HG03060 (cell line): ENCODE results near the gene PCED1A.

Source experiments
- ATAC-seq: cut with Tn5 transposase; IDR thresholded peaks from one replicate; pipeline ENCODE4 v1.9.1; 2021; ENCODE audit warnings: low read depth, moderate number of reproducible peaks; ENCODE audit not compliant: unreplicated experiment

PCED1A gene

DNA sequence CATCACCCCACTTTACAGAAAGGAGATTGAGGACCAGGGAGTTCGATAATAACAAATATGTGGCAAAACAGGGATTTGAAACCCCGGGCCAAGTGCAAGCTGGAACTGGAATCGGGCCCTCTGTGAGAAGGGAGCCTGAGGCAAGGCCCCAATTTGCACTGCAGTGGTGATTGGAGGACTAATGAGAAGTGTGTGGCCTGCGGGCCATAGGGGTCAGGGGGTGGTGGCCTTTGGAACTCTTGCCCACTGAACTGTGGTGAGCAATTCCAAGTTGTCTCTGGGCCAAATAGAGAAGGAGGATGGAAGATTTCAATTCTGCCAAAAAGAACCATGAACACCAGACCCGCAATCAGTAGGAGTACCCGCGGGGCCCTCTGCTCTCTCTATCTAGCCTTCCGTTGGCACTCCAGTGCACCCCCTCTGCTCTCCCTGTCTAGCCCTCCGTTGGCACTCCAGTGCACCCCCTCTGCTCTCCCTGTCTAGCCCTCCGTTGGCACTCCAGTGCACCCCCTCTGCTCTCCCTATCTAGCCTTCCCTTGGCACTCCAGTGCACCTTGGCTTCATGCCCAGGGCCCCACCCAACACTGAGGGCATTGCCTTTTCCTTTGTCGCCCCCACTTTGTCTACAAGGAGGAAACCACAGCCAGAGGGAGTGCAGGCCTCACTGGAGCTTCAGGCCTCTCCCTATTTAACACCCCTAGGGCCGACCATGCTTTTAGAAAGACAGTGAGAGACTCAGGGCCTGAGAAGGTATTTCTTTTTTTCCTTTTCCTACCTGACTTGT lies 26.8 kb upstream of the PCED1A start:
- ATAC-seq: no peak

GRCh38 chr20:2866236-2866635 lies 25.8 kb upstream of the PCED1A start:
- no peak for ATAC-seq

DNA sequence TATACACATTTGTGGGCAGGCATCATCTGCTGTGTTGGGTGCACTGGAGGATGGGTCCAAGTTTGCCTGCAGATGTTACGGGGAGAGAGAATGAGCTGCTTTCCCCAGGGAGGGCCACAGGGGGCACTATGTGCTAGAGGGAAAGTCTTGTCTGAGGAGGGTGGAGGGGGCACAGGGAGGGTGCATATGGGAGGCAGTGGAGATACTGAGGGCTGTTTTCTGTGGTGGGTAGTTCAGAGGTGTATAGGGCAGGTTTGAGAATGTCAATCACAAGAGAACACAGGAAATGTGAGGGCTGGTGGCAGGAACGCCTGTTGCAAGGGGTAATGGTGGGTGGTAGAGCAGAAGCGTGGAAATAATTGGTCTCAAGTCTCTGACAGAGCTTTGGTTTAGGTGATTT lies 25.2 kb upstream of the PCED1A start:
- no peak for ATAC-seq

DNA sequence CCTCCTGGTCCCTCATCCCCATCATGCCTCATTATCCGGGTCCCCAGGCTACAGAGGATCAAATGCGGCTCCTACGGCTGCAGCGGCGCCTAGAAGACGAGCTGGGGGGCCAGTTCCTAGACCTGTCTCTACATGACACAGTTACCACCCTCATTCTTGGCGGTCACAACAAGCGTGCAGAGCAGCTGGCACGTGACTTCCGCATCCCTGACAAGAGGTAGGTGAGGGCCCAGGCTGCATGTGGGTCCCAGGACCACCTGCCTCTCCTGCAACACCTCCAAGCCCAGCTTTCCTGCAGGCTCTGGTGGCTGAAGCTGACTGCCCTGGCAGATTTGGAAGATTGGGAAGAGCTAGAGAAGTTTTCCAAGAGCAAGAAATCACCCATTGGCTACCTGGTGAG lies 24.6 kb upstream of the PCED1A start:
- ATAC-seq: no peak

DNA sequence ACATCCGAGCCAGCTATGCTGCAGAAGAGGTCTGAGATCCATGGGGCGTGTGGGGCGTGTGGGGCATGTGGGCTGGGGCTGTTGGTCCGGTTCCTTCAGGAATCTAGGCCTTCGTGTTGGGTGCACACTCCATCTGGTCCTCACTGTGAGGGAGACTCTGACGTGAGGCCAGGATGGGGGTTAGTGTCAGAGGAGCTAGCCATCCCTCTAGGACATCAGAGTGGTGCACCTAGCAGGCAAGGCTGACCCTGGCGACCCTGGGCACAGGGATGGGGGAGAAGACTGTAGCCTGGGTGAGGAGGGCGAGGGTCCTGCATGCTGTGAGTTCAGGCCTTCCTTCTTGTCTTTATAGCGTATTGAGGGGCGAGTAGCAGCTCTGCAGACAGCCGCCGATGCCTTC lies 24.2 kb upstream of the PCED1A start:
- no peak for ATAC-seq

DNA sequence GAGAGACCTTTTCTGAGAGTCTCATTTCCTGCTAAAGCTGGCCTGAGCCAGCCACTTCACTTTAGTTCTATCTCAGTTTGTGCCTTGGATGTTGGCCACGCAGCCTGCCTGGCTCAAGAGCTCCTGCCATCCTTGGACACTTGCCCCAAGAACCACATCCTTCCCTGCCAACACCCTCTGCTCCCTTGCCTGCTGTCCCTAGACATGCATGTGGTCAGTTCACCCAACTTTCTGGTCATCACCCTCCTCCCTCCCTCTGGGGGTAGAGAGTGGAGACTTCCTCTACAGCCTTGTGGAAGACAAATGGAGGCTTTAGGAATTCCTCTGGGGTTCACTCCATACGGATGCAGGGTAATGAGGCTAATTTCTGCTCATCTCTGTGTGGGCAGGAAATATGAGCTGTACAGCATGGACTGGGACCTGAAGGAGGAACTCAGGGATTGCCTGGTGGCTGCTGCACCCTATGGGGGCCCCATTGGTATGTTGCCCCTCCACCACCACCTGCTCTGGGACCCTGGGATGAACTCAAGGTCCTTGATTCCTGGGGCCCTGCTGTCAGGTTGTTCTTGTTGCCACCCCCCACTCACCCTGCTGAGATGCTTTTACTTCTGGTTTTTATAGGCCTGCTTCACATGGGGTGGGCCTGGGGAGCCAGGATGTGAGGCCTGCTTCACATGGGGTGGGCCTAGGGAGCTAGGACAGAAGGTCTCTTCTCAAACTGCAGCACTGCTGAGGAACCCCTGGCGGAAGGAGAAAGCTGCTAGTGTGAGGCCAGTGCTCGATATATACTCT lies 19.1 kb upstream of the PCED1A start:
- ATAC-seq: no peak

DNA sequence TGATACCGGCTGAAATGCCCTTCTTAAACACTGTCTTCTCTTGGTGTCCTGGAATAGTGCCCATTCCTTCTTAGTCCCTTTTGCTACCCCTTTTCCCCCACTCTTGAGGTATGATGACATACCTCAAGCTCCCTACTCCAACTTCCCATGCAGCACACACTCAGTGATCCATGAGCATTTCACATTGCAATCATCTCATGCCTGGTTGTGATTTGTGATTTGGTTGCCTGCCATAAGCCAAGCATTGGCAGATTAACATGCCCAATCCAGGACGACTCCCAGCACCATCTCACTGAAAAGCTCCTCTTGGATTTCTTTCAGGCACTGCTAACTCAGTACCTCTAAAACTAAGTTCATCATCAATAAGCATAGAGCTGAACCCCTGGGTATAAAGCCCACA lies 18.1 kb upstream of the PCED1A start:
- no peak for ATAC-seq

DNA sequence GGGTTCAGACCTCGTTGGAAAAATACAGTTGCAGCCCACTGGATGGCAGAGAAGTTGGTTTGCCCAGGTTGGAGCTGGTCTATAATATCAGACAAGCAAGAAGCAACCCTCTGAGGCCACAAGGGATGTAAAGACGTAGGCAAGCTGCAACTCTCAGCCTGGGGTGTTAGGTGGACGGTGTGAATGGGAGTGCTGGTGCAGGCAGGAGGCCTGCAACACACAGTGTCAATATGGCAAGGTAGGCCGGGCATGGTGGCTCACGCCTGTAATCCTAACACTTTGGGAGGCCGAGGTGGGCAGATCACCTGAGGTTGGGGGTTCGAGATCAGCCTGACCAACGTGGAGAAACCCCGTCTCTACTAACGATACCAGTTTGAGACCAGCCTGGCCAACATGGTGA lies 10.6 kb upstream of the PCED1A start:
- ATAC-seq: no peak

DNA sequence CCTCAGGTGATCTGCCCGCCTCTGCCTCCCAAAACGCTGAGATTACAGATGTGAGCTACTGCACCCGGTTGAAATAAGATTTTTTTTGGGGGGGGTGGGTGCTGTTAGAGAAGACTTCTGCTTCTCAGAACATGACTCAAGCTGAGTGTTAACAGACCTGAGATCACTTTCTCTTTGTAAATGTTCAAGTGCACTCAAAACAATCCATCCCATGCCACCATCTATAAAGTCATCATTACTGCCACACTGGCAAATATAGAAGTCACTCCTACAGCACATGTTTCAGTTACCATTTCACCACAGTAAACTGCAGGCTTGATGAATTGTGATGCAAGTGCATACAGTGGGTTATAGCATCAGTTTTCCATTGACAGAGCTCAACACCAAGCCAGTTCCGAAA lies 9.1 kb upstream of the PCED1A start:
- no peak for ATAC-seq

DNA sequence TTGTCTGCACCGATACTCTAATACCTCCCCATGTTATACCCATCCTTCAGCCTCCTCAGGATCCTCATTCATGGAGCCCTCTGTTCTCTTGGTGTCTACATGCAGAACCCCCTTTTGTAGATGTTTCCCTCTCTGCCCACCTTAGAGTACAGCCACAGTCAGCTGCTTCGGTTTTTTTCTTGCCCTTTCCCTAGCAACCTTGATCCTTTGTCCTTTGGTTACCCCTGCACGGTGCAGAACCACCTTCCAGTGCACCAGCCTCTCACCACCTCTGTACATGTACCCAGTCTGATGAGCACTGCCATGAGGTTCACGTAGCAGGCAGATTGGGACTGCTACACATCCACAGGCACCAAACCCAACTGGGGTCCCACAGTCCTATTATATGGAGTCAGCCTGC lies 7.3 kb upstream of the PCED1A start:
- no peak for ATAC-seq

DNA sequence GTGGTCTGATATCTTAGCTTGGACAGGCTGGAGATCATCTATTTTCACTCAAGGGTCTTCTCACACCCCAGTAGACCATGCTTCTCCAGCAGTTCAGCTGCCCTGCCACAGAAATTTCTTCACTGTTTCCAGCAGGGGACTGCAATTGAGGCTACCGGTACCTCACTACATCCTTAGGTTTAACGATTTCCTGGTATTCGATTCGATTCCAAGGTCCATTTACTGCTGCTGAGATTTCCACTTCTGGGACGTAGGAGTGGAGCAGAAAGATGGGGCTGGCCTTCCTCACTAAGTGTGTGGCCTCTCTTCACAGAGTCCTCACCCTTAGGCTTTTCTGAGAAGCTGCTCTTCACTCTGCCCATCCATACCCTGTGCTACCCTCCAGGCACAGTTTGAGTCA lies 6.2 kb upstream of the PCED1A start:
- ATAC-seq: no peak

DNA sequence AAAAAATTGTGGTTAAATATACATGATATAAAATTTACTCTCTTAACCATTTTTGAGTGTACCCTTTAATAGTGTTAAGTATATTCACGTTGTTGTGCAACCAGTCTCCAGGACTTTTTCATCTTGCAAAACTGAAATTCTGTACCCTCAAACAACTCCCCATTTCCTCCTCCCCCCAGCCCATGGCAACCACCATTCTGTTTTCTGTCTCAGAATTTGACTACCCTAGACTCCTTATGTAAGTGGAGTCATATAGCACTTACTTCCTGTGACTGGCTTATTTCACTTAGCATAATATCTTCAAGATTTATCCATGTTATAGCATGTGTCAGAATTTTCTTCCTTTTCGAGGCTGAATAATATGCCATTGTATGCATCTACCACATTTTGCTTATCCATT lies 5.2 kb upstream of the PCED1A start:
- no peak for ATAC-seq

DNA sequence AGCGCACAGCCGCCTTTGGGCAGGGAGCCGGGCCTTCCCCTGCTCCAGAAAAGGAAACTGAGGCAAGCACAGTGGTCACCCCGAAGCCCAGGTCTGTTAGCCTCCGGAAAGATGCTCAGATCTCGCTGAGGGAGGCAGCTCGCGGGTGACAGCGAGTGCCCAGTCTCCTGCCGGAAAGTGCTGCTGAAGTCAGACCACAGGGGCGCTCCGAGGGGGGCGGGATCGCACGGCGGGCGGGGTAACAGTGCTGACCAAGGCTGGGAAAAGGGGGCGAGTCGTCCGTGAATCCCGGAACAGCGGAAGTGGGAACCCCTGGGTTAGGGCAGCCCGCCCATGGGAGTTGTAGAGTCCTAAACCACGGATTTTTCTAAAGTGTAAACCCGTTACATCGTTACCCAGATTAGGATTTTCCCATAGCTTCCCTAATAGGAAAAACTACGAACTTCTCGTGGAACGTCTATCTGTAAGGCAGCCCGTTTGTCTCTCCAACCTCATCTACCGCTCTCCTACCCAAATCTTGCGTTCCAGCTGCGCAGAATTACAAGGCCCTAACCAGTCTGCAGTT lies 594 bp upstream of the PCED1A start:
- ATAC-seq: no peak

DNA sequence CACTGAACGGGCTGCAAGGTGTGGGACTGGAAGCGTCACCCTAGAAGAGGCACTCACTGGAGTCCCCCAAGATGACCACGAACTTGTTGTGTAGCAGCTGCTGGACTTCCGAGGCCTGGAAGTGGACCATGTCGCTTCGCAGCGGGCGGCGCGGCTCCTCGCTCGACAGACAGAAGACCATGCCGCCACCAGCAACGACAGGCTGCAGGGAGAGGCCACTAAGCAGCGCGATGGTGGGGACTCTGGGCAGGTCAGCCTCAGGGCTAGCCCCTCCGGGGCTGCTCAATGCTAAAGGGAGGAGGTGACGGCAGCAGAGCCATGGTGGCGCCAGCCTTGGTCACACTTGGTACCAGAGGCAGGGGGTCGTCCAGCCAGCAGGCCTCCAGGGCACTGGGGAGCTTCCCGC lies 720 bp downstream of the PCED1A start:
- no peak for ATAC-seq

GRCh38 chr20:2838847-2839671 lies 1.4 kb downstream of the PCED1A start:
- ATAC-seq: no peak

DNA sequence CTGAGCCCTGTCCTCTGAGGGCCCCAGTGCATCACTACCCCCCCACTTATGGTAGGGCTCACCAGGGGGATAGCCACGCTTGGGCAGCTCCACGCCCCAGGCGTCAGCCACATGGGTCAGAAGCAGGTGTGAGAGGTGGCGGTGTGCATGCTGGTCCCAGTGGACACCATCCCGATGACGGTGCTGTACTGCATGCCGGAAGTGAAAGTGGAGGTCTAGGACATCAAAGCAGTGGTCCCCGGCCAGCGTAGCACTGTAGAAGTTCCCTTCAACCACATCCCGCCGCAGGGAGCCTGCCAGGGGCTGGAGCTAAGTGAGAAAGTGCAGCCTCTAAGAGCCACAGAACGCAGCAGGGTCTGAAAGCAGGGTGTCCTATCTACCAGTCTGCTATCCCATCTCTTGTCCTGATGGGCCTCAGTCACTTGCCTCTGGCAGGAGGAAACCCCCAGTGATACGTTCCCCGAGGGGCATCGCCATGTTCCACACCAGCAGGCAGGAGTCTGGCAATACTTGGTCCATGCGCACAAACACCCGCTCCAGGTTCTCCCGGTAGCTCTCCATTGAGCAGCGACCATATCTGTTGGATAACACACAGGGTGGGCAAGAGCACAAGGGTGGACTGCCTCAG lies 2.2 kb downstream of the PCED1A start:
- ATAC-seq: peak; percentile 31

DNA sequence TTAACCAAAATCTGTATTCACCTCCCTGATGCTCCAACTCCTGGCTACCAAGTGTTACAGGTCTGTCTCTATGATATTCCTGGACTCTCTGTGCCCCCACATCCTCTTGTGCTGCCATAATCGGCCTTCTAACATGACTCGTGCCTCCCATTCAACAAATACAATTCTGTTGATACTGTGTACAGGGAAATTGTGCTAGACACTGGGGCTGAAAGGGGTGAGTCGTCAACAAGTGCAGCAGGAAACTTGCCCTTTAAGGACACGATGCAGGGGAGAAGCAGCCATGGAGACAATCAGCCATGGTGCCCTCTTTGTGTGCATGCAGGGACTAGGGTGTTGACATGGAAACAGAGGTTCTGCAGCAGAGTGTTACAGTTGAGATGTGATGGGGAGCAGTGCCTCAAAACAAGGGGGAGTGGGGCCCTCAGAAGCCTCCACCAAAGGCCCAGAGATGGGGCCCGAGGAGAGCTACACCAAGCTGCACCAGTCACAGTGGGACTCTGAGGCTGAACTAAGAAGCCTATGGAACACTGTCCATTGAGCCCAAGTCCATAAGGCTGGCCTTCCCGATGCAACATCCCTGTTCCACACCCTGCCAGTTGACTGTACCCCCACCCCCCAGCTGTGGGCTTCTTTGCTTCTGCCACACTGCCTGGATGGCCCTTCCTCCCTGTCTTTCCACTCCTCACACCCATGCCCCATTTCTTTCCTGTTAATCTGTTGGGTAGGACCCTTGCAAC lies 3.1 kb downstream of the PCED1A start:
- no peak for ATAC-seq

DNA sequence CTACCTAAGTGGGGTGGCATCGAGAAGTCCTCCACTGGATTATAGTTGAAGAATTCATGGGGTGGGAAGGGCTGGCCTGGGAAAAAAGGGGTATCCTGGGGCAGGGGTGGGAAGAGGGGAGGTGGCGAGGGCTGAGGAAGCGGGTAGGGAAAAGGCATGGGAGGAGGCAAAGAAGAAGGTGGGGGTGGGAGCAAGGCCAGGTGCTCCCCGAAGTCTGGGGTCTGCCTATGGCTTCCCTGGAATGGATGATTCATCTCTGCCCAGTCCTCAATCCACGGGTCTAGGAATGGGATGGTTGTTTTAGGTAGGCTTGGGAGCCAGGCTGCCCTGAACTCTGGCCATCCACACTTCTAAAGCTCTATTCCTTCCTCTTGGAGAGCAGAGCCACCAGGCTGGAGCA lies 4.4 kb downstream of the PCED1A start:
- no peak for ATAC-seq

- ATAC-seq: no peak
These were observed 5.1 kb downstream of the PCED1A start for GRCh38 chr20:2835331-2835796.
